ENCODE measurements around the gene PLN.

- TF ChIP-seq CTCF (IDR thresholded peaks at IDR 0.05) (no peak), CREB1 (CRISPR knock-in tag; IDR thresholded peaks at IDR 0.05) (no peak), ZNF138 (CRISPR knock-in tag; conservative IDR thresholded peaks at IDR 0.05) (no peak), USF1 (CRISPR knock-in tag; IDR thresholded peaks at IDR 0.05) (no peak), NR1H2 (CRISPR knock-in tag; IDR thresholded peaks at IDR 0.05) (no peak), ETV6 (CRISPR knock-in tag; IDR thresholded peaks at IDR 0.05) (no peak)
- TF ChIP-seq, protein P1, sequence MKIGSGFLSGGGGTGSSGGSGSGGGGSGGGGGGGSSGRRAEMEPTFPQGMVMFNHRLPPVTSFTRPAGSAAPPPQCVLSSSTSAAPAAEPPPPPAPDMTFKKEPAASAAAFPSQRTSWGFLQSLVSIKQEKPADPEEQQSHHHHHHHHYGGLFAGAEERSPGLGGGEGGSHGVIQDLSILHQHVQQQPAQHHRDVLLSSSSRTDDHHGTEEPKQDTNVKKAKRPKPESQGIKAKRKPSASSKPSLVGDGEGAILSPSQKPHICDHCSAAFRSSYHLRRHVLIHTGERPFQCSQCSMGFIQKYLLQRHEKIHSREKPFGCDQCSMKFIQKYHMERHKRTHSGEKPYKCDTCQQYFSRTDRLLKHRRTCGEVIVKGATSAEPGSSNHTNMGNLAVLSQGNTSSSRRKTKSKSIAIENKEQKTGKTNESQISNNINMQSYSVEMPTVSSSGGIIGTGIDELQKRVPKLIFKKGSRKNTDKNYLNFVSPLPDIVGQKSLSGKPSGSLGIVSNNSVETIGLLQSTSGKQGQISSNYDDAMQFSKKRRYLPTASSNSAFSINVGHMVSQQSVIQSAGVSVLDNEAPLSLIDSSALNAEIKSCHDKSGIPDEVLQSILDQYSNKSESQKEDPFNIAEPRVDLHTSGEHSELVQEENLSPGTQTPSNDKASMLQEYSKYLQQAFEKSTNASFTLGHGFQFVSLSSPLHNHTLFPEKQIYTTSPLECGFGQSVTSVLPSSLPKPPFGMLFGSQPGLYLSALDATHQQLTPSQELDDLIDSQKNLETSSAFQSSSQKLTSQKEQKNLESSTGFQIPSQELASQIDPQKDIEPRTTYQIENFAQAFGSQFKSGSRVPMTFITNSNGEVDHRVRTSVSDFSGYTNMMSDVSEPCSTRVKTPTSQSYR (CRISPR knock-in tag; IDR thresholded peaks at IDR 0.05), result no peak
These were observed 40.5 kb downstream of the PLN start for GRCh38 chr6:118588626-118589025.

Data from WTC11 (cell line).